ENCODE measurements around the gene GRAMD1B.

Gene GRAMD1B

GRCh38 chr11:123523539-123523938 lies 93.5 kb downstream of the GRAMD1B start:
- no peaks in the 10 kb centered on the region for H3K36me3 ChIP-seq
- TF ChIP-seq CTCF (IDR thresholded peaks at IDR 0.05; ENCODE audit: low read depth, low read length), result no peak
- no peak for DNase-seq
- no peaks in the 10 kb centered on the region for H3K9me3 ChIP-seq
- H3K27me3 ChIP-seq, result no peaks in the 10 kb centered on the region
- H3K4me1 ChIP-seq, result peaks cover 3% of the 10 kb centered on the region; the same call in 1 of the 2 replicates
- H3K4me3 ChIP-seq (ENCODE audit: low read depth, low read length), result no peak overlapping the region

- Histone ChIP-seq H3K9me3 (no peaks in the 10 kb centered on the region), H3K4me3 (ENCODE audit: low read depth, low read length) (peak overlapping the region; percentile 40), H3K27me3 (no peaks in the 10 kb centered on the region), H3K36me3 (no peaks in the 10 kb centered on the region), H3K4me1 (peaks cover 3% of the 10 kb centered on the region; the same call in 1 of the 2 replicates)
- TF ChIP-seq CTCF (IDR thresholded peaks at IDR 0.05; ENCODE audit: low read depth, low read length), result 0 out of 2 replicates have a peak, but pooled peaks have one; percentile 3
- DNase-seq, result peak; percentile 28
These were observed 95.0 kb downstream of the GRAMD1B start for GRCh38 chr11:123525097-123525496.

- peak; percentile 28 for DNase-seq
- Histone ChIP-seq H3K4me3 (ENCODE audit: low read depth, low read length) (peak overlapping the region; percentile 40), H3K4me1 (peaks cover 3% of the 10 kb centered on the region; the same call in 1 of the 2 replicates), H3K27me3 (no peaks in the 10 kb centered on the region), H3K9me3 (no peaks in the 10 kb centered on the region), H3K36me3 (no peaks in the 10 kb centered on the region)
- no peak for TF ChIP-seq CTCF (IDR thresholded peaks at IDR 0.05; ENCODE audit: low read depth, low read length)
These were observed 95.4 kb downstream of the GRAMD1B start for GRCh38 chr11:123525511-123525918.

- no peaks in the 10 kb centered on the region for H3K27me3 ChIP-seq
- no peaks in the 10 kb centered on the region for H3K36me3 ChIP-seq
- H3K4me3 ChIP-seq (ENCODE audit: low read depth, low read length), result peak overlapping the region; percentile 40
- no peak for DNase-seq
- peaks cover 3% of the 10 kb centered on the region; the same call in 1 of the 2 replicates for H3K4me1 ChIP-seq
- TF ChIP-seq CTCF (IDR thresholded peaks at IDR 0.05; ENCODE audit: low read depth, low read length), result no peak
- H3K9me3 ChIP-seq, result no peaks in the 10 kb centered on the region
These were observed 96.1 kb downstream of the GRAMD1B start for GRCh38 chr11:123526027-123526805.

GRCh38 chr11:123526918-123527317 lies 96.8 kb downstream of the GRAMD1B start:
- no peak for DNase-seq
- H3K4me3 ChIP-seq (ENCODE audit: low read depth, low read length), result no peak overlapping the region
- peaks cover 3% of the 10 kb centered on the region; the same call in 1 of the 2 replicates for H3K4me1 ChIP-seq
- TF ChIP-seq CTCF (IDR thresholded peaks at IDR 0.05; ENCODE audit: low read depth, low read length), result no peak
- H3K36me3 ChIP-seq, result no peaks in the 10 kb centered on the region
- no peaks in the 10 kb centered on the region for H3K9me3 ChIP-seq
- H3K27me3 ChIP-seq, result no peaks in the 10 kb centered on the region

- no peak for TF ChIP-seq CTCF (IDR thresholded peaks at IDR 0.05; ENCODE audit: low read depth, low read length)
- DNase-seq, result no peak
- Histone ChIP-seq H3K9me3 (no peaks in the 10 kb centered on the region), H3K4me3 (ENCODE audit: low read depth, low read length) (no peak overlapping the region), H3K4me1 (peaks cover 3% of the 10 kb centered on the region; the same call in 1 of the 2 replicates), H3K36me3 (no peaks in the 10 kb centered on the region), H3K27me3 (no peaks in the 10 kb centered on the region)
These were observed 97.5 kb downstream of the GRAMD1B start for GRCh38 chr11:123527526-123527925.
